H9 (cell line): ENCODE results near the gene TMEM213. TPM values are rescaled to one million over a fixed set of nuclear protein-coding genes. Genes with fewer than 3 reads are reported as not detected.

Source experiments
- DNase-seq: peaks from one replicate; pipeline ENCODE4 v3.0.0-alpha.2; 2017
- H2AFZ ChIP-seq: one replicate; pipeline ENCODE4 v1.6.1; 2013; ENCODE audit warnings: mild to moderate bottlenecking, low read length, control low read depth, moderate library complexity
- H2AK5ac ChIP-seq: 2 replicates; pipeline ENCODE4 v1.6.1; 2013; ENCODE audit warnings: low read length, control low read depth, mixed read lengths; ENCODE audit not compliant: insufficient read length
- H2BK120ac ChIP-seq: one replicate; pipeline ENCODE4 v1.6.1; 2013; ENCODE audit warnings: low read depth, mild to moderate bottlenecking, low read length, control low read depth, inconsistent platforms; ENCODE audit not compliant: poor library complexity, severe bottlenecking
- H2BK12ac ChIP-seq: 2 replicates; pipeline ENCODE4 v1.6.1; 2013; ENCODE audit warnings: low read length, control low read depth, mixed read lengths, low read depth; ENCODE audit not compliant: insufficient read length
- H2BK15ac ChIP-seq: 2 replicates; pipeline ENCODE4 v1.6.1; 2013; ENCODE audit warnings: low read depth, low read length, control low read depth
- H2BK20ac ChIP-seq: one replicate; pipeline ENCODE4 v1.6.1; 2013; ENCODE audit warnings: low read depth, mild to moderate bottlenecking, low read length, control low read depth, inconsistent platforms; ENCODE audit not compliant: poor library complexity, severe bottlenecking
- H2BK5ac ChIP-seq: 2 replicates; pipeline ENCODE4 v1.6.1; 2013; ENCODE audit warnings: low read length, control low read depth, mixed read lengths; ENCODE audit not compliant: insufficient read length
- H3K14ac ChIP-seq: 2 replicates; pipeline ENCODE4 v1.6.1; 2013; ENCODE audit warnings: low read length, control low read depth; ENCODE audit not compliant: insufficient read depth
- H3K18ac ChIP-seq: 2 replicates; pipeline ENCODE4 v1.6.1; 2013; ENCODE audit warnings: low read depth, mild to moderate bottlenecking, mixed read lengths, low read length, control low read depth; ENCODE audit not compliant: insufficient read length
- H3K23ac ChIP-seq: 2 replicates; pipeline ENCODE4 v1.6.1; 2013; ENCODE audit warnings: low read length, control low read depth, mixed read lengths, low read depth; ENCODE audit not compliant: insufficient read length
- H3K23me2 ChIP-seq: 2 replicates; pipeline ENCODE4 v1.6.1; 2013; ENCODE audit warnings: low read depth, mild to moderate bottlenecking, mixed read lengths, low read length, control low read depth; ENCODE audit not compliant: insufficient read length, poor library complexity, severe bottlenecking
- H3K27ac ChIP-seq: 2 replicates; pipeline ENCODE4 v1.5.1; 2013; ENCODE audit warnings: low read length, control low read depth, mixed read lengths, low read depth; ENCODE audit not compliant: insufficient read length
- H3K27me3 ChIP-seq: 2 replicates; pipeline ENCODE4 v1.6.1; 2013; ENCODE audit warnings: low read length, control low read depth, inconsistent platforms; ENCODE audit not compliant: insufficient read depth
- H3K4ac ChIP-seq: 2 replicates; pipeline ENCODE4 v1.6.1; 2013; ENCODE audit warnings: low read depth, mild to moderate bottlenecking, control low read depth, inconsistent platforms, low read length, moderate library complexity
- H3K4me1 ChIP-seq: 2 replicates; pipeline ENCODE4 v1.6.1; 2013; ENCODE audit warnings: low read length, control low read depth, inconsistent platforms; ENCODE audit not compliant: insufficient read depth
- H3K4me2 ChIP-seq: 2 replicates; pipeline ENCODE4 v1.6.1; 2013; ENCODE audit warnings: low read length, control low read depth, mixed read lengths; ENCODE audit not compliant: insufficient read length, insufficient read depth
- H3K56ac ChIP-seq: 2 replicates; pipeline ENCODE4 v1.6.1; 2013; ENCODE audit warnings: low read depth, mild to moderate bottlenecking, mixed read lengths, low read length, control low read depth; ENCODE audit not compliant: insufficient read length
- H3K79me1 ChIP-seq: 2 replicates; pipeline ENCODE4 v1.6.1; 2013; ENCODE audit warnings: low read depth, mild to moderate bottlenecking, moderate library complexity, low read length, control low read depth, inconsistent platforms; ENCODE audit not compliant: insufficient read depth, poor library complexity, severe bottlenecking
- H3K79me2 ChIP-seq: 2 replicates; pipeline ENCODE4 v1.6.1; 2013; ENCODE audit warnings: low read length, control low read depth, inconsistent platforms; ENCODE audit not compliant: insufficient read depth
- H3K9ac ChIP-seq: 2 replicates; pipeline ENCODE4 v1.6.1; 2013; ENCODE audit warnings: low read length, control low read depth, mixed read lengths; ENCODE audit not compliant: insufficient read length; ENCODE audit errors: extremely low read depth
- H3K9me3 ChIP-seq: one replicate; pipeline ENCODE4 v1.6.1; 2013; ENCODE audit warnings: low read depth, low read length, inconsistent platforms; ENCODE audit not compliant: control insufficient read depth
- H3T11ph ChIP-seq: one replicate; pipeline ENCODE4 v1.6.1; 2013; ENCODE audit warnings: mild to moderate bottlenecking, low read length, control low read depth, inconsistent platforms
- H4K20me1 ChIP-seq: one replicate; pipeline ENCODE4 v1.6.1; 2013; ENCODE audit not compliant: control insufficient read depth, insufficient read length, insufficient read depth
- H4K5ac ChIP-seq: 2 replicates; pipeline ENCODE4 v1.6.1; 2013; ENCODE audit warnings: low read depth, mild to moderate bottlenecking, mixed read lengths, low read length, control low read depth; ENCODE audit not compliant: insufficient read length
- H4K8ac ChIP-seq: replicated peaks from 2 replicates; pipeline ENCODE4 v1.6.1; 2013; ENCODE audit warnings: low read length, control low read depth, mixed read lengths, low read depth; ENCODE audit not compliant: insufficient read length
- H4K91ac ChIP-seq: 2 replicates; pipeline ENCODE4 v1.6.1; 2013; ENCODE audit warnings: low read depth, mild to moderate bottlenecking, moderate library complexity, mixed read lengths, low read length, control low read depth; ENCODE audit not compliant: insufficient read length
- H3K27ac Mint-ChIP-seq, 3 experiments: 2 replicates in 2 of 3; 3 replicates in 1 of 3; pipeline ENCODE4 v1.8.0; 2020 to 2021; ENCODE audit warnings: mixed read lengths in 3 of 3, mild to moderate bottlenecking in 1 of 3, moderate library complexity in 1 of 3
- H3K27me3 Mint-ChIP-seq: 2 replicates; pipeline ENCODE4 v1.8.0; 2021; ENCODE audit warnings: low read depth, mild to moderate bottlenecking, moderate library complexity, mixed read lengths
- H3K36me3 Mint-ChIP-seq, 3 experiments: 2 replicates in 2 of 3; 3 replicates in 1 of 3; pipeline ENCODE4 v1.8.0; 2020 to 2021; ENCODE audit warnings: low read depth in 3 of 3, mixed read lengths in 3 of 3; ENCODE audit not compliant: insufficient read depth in 1 of 3
- H3K4me1 Mint-ChIP-seq, 2 experiments: 2 replicates each; pipeline ENCODE4 v1.8.0; 2020; ENCODE audit warnings: mixed read lengths in 2 of 2
- H3K4me3 Mint-ChIP-seq, 2 experiments: 2 replicates in 1 of 2; 3 replicates in 1 of 2; pipeline ENCODE4 v1.8.0; 2020 to 2021; ENCODE audit warnings: mild to moderate bottlenecking in 2 of 2, mixed read lengths in 2 of 2, moderate library complexity in 1 of 2
- H3K9me3 Mint-ChIP-seq, 2 experiments: 2 replicates in 1 of 2; 3 replicates in 1 of 2; pipeline ENCODE4 v1.8.0; 2020; ENCODE audit warnings: mild to moderate bottlenecking in 2 of 2, mixed read lengths in 2 of 2, moderate library complexity in 1 of 2
- CTCF ChIP-seq: fragments of 200-600 bp; sonication (generic); conservative IDR thresholded peaks from 3 replicates; pipeline ENCODE4 v1.8.0; 2021; ENCODE audit warnings: antibody characterized with exemption, mild to moderate bottlenecking
- WGBS: extraction: QIAGEN DNeasy Blood & Tissue Kit; methylation state at CpG from one replicate; pipeline ENCODE4 v1.1.7; 2013; ENCODE audit warnings: missing lambda C conversion rate, low lambda C conversion rate, mixed read lengths; ENCODE audit not compliant: insufficient read length; ENCODE audit errors: extremely low coverage; 5-methylcytosine and 5-hydroxymethylcytosine counted together
- total RNA-seq: library from RNA; stranded (reverse); gene quantifications from 2 replicates; pipeline ENCODE4 v1.2.1, GENCODE V29; 2021

TMEM213 gene
- total RNA-seq, 1 experiment from 2014 or later, result 0.22 TPM

DNA sequence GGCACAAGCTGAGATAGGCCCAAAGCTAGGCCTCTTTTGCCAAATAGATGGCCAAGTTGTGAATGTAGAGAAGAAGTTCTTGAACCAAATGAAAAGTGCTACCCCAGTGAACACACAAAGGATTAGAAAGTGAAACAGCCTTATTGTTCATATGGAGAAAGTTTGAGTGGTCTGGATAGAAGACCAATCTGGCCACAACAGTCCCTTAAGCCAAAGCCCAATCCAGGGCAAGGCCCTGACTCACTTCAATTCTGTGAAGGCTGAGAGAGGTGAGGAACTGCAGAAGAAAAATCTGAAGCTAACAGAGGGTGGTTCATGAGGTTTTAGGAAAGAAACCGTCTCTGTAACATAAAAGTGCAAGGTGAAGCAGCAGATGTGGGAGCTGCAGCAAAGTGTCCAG lies 18.9 kb downstream of the TMEM213 start:
- H3K23ac ChIP-seq, result no peak overlapping the region
- H3K56ac ChIP-seq, result no peak overlapping the region
- Mint-ChIP-seq H3K9me3 (no peaks in the 10 kb centered on the region), H3K36me3 (no peaks in the 10 kb centered on the region; a peak in 1 of 7 replicates), H3K4me1 (peaks cover 0 to 1% of the 10 kb centered on the region in 2 experiments; a peak in 2 of 4 replicates), H3K4me3 (no peak overlapping the region), H3K27ac (no peak overlapping the region), H3K27me3 (no peaks in the 10 kb centered on the region)
- no peak overlapping the region for H2AFZ ChIP-seq
- no peak overlapping the region for H3K18ac ChIP-seq
- H2BK5ac ChIP-seq, result no peak overlapping the region
- no peak overlapping the region for H2BK20ac ChIP-seq
- no peak overlapping the region for H3T11ph ChIP-seq
- no peak overlapping the region for H3K4ac ChIP-seq
- H3K79me1 ChIP-seq, result no peaks in the 10 kb centered on the region
- no peak overlapping the region for H3K9ac ChIP-seq
- H4K5ac ChIP-seq, result no peak overlapping the region
- H3K27me3 ChIP-seq, result no peaks in the 10 kb centered on the region
- TF ChIP-seq CTCF, result no peak
- no CpG with 5 or more reads among the region's 1 CpG for WGBS
- H3K23me2 ChIP-seq, result no peaks in the 10 kb centered on the region
- no peak overlapping the region for H3K4me2 ChIP-seq
- H3K4me1 ChIP-seq, result peaks cover 2% of the 10 kb centered on the region
- H3K79me2 ChIP-seq, result no peaks in the 10 kb centered on the region
- no peak overlapping the region for H2BK120ac ChIP-seq
- H4K8ac ChIP-seq, result no peak overlapping the region
- no peak overlapping the region for H2BK12ac ChIP-seq
- H2BK15ac ChIP-seq, result no peak overlapping the region
- no peak for DNase-seq
- H3K27ac ChIP-seq, result no peak overlapping the region
- no peak overlapping the region for H4K91ac ChIP-seq
- no peaks in the 10 kb centered on the region for H4K20me1 ChIP-seq
- H2AK5ac ChIP-seq, result no peak overlapping the region
- H3K14ac ChIP-seq, result no peak overlapping the region
- H3K9me3 ChIP-seq, result no peaks in the 10 kb centered on the region
